SK-N-SH (cell line): Measurements from ENCODE around the gene APOC3.

Source experiments
- CTCF ChIP-seq: fragments of 200-600 bp; sonication (generic); IDR thresholded peaks from 2 replicates; pipeline ENCODE4 v1.6.1; 2017; ENCODE audit warnings: antibody characterized with exemption, mild to moderate bottlenecking, moderate library complexity
- ELF1 ChIP-seq: IDR thresholded peaks from 2 replicates; pipeline ENCODE4 v1.4.0; 2012
- IRF3 ChIP-seq: fragments of 150-350 bp; IDR thresholded peaks from 2 replicates; pipeline ENCODE4 v1.6.1; 2016; ENCODE audit warnings: mild to moderate bottlenecking, low read depth, low read length
- NRF1 ChIP-seq: IDR thresholded peaks from 2 replicates; pipeline ENCODE4 v1.6.1; 2012; ENCODE audit warnings: low read depth, mild to moderate bottlenecking, low read length
- PBX3 ChIP-seq: IDR thresholded peaks from 2 replicates; pipeline ENCODE4; 2012
- POLR2AphosphoS5 ChIP-seq: IDR thresholded peaks from 2 replicates; pipeline ENCODE4 v1.6.1; 2012; ENCODE audit warnings: low read depth, low read length
- RCOR1 ChIP-seq: fragments of 150-350 bp; IDR thresholded peaks from 2 replicates; pipeline ENCODE4 v1.6.1; 2017; ENCODE audit warnings: antibody characterized with exemption, low read length
- RFX5 ChIP-seq: IDR thresholded peaks from 2 replicates; pipeline ENCODE4 v1.6.1; 2012; ENCODE audit warnings: mild to moderate bottlenecking, improper control_type of control experiment, low read length
- SIN3A ChIP-seq: IDR thresholded peaks from 2 replicates; pipeline ENCODE4 v1.6.1; 2012; ENCODE audit warnings: low read depth, mild to moderate bottlenecking, low read length, moderate library complexity, borderline replicate concordance
- SMC3 ChIP-seq: IDR thresholded peaks from 2 replicates; pipeline ENCODE4 v1.6.1; 2012; ENCODE audit warnings: low read depth, low read length, improper control_type of control experiment
- YY1 ChIP-seq: IDR thresholded peaks from 2 replicates; pipeline ENCODE4 v1.4.0; 2012; ENCODE audit warnings: low read depth, mild to moderate bottlenecking
- ZBTB33 ChIP-seq: IDR thresholded peaks from 2 replicates; pipeline ENCODE4 v1.4.0; 2012; ENCODE audit warnings: low read depth, borderline replicate concordance

GRCh38 chr11:116794851-116795250 is 34.9 kb upstream of the APOC3 start:
- no peak for TF ChIP-seq RCOR1
- no peak for TF ChIP-seq CTCF
- no peak for TF ChIP-seq ELF1
- TF ChIP-seq RFX5, result no peak
- no peak for TF ChIP-seq ZBTB33
- TF ChIP-seq NRF1, result no peak
- no peak for TF ChIP-seq POLR2AphosphoS5
- TF ChIP-seq PBX3, result no peak
- no peak for TF ChIP-seq YY1
- no peak for TF ChIP-seq SMC3
- no peak for TF ChIP-seq SIN3A
- no peak for TF ChIP-seq IRF3
